ENCODE data around the gene QPCTL.

QPCTL gene

DNA sequence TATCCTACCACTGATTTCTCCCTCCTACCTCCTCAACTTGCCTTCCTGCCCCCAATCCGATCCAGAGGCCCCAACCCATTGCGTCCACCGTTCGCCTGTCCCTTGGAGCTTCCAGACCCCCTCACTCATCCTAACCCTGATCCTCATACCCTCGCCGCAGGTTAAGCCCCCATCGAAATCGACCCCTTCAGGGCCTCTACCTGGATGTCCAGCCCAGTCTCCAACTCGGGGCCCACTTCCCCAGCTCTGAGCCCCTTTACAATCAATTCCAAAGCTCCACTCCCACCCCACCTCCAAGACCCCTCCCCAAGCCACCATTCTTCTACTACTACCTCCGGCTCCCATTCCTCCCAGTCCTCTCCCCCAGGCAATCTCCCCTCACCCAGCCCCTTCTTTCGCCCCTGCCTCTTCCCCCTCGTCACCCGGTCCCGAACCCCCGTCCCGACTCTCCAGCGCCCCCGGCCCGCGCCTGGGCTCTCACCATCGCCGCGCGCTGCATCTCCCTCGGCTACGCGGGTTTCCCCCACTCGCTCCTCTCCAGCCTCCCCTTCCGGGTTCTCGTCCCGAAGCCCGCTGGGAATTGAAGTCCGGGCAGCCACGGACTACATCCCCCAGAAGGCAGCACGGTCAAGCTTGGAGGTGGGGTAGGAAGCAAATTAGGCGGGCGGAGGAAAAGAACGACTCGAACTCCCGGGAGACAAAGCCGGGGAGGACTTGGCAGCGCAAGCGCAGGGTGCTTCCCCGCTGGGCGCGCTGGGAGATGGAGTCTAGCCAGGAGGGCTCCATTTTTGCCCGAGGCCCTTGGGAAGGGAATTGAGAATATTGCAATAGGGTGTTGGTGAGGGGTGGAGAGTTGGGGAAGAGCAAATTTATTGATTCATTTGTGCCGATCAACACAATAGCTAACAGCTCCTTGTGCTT, 38.2 kb downstream of the QPCTL start, which contains the start of gene FBXO46:
FBXO46 (minus strand) TSS at position 529 of the 921 bp plus-strand sequence. CDS start 17,401 bp downstream, outside the sequence.
- peak; percentile 56; the same call in 1 of the 2 replicates for TF ChIP-seq TAF1 (IDR thresholded peaks at IDR 0.05; ENCODE audit: borderline replicate concordance, insufficient read depth, low read length)
- TF ChIP-seq SIN3A (IDR thresholded peaks at IDR 0.05; ENCODE audit: borderline replicate concordance, insufficient read depth, low read length), result 0 out of 2 replicates have a peak, but pooled peaks have one; percentile 75
- TF ChIP-seq, protein P1, sequence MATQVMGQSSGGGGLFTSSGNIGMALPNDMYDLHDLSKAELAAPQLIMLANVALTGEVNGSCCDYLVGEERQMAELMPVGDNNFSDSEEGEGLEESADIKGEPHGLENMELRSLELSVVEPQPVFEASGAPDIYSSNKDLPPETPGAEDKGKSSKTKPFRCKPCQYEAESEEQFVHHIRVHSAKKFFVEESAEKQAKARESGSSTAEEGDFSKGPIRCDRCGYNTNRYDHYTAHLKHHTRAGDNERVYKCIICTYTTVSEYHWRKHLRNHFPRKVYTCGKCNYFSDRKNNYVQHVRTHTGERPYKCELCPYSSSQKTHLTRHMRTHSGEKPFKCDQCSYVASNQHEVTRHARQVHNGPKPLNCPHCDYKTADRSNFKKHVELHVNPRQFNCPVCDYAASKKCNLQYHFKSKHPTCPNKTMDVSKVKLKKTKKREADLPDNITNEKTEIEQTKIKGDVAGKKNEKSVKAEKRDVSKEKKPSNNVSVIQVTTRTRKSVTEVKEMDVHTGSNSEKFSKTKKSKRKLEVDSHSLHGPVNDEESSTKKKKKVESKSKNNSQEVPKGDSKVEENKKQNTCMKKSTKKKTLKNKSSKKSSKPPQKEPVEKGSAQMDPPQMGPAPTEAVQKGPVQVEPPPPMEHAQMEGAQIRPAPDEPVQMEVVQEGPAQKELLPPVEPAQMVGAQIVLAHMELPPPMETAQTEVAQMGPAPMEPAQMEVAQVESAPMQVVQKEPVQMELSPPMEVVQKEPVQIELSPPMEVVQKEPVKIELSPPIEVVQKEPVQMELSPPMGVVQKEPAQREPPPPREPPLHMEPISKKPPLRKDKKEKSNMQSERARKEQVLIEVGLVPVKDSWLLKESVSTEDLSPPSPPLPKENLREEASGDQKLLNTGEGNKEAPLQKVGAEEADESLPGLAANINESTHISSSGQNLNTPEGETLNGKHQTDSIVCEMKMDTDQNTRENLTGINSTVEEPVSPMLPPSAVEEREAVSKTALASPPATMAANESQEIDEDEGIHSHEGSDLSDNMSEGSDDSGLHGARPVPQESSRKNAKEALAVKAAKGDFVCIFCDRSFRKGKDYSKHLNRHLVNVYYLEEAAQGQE (IDR thresholded peaks at IDR 0.05; ENCODE audit: insufficient read depth in 1 of 2, low read depth in 2 of 2, low read length in 2 of 2), result no peak
- TF ChIP-seq FOXP2 (optimal IDR thresholded peaks at IDR 0.05; ENCODE audit: borderline replicate concordance, extremely low read depth, extremely low read length, insufficient read depth), result peak; percentile 58
- peak; percentile 85 for TF ChIP-seq POLR2AphosphoS5 (IDR thresholded peaks at IDR 0.05; ENCODE audit: low read depth, low read length)

DNA sequence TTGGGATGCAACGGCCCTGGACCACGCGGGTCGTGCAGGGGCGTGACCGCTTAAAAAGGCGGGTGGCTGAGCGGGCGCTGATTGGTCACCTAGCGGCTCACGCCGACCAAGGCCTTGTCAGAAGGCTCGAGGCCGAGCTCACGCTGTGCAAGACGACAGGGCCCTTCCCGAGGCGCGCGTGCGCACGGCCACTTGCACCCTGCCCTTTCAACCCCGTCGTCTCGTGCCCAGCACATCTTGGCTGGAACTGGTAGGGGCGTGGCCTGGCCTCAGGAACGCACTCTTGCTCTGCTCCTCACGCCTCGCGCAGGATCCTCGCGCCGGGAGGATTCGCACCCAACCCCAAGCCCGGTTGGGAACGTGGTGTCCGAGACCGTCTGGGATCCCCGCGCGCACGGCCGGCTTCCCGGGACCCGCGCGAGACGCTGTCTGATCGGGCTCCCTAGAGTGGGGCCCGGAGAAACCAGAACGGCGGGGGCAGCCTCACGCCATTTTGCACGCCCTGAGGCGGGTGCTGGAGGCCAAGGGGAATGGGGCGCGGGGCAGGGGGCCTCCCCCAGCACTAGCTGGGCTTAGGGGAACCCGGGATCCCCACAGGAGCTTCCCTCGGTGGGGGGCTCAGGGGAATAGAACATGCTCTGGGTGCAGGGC, 40.8 kb downstream of the QPCTL start, which contains the start of gene MEIOSIN:
MEIOSIN (plus strand) TSS at position 280 of the 651 bp plus-strand sequence. CDS start 1,938 bp downstream, outside the sequence.
- no peak for TF ChIP-seq SIN3A (IDR thresholded peaks at IDR 0.05; ENCODE audit: borderline replicate concordance, insufficient read depth, low read length)
- no peak for TF ChIP-seq POLR2AphosphoS5 (IDR thresholded peaks at IDR 0.05; ENCODE audit: low read depth, low read length)
- TF ChIP-seq, protein P1 (IDR thresholded peaks at IDR 0.05; ENCODE audit: insufficient read depth in 1 of 2, low read depth in 2 of 2, low read length in 2 of 2), result no peak
- no peak for TF ChIP-seq TAF1 (IDR thresholded peaks at IDR 0.05; ENCODE audit: borderline replicate concordance, insufficient read depth, low read length)
- TF ChIP-seq FOXP2 (optimal IDR thresholded peaks at IDR 0.05; ENCODE audit: borderline replicate concordance, extremely low read depth, extremely low read length, insufficient read depth), result no peak

DNA sequence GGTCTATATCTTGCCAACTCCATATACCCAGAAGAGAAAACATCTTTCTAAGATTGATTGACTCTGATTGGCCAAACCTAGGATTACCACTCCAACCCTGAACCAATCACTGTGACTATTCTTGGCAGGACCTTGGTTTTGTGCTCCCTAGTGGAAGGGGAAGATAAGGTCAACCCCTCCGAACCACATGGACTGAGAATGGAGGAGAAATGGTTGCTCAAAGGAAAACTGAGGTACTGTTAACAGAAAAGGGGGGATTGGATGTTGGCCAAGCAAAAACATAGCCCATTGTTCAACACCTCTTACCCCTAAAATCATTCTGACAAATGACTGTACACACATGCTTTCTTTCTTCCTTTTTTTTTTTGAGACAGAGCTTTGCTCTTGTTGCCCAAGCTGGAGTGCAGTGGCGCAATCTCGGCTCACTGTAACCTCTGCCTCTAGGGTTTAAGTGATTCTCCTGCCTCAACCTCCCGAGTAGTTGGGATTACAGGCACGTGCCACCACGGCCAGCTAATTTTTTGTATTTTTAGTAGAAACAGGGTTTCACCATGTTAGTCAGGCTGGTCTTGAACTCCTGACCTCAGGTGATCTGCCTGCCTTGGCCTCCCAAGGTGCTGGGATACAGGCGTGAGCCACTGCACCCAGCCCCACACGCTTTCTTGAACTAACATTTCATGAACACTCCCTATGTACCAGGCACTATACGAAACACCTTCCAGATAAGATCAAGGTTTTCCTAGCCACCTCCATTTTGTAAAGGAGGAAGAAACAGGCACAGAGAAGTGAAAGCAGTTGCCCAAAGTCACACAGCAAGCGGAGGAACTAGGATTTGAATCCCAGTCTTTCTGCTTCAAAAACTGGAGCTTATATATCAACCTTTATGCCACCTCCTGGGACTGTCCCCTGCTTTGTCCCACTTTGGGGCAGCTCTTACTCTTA, 47.3 kb downstream of the QPCTL start:
- TF ChIP-seq SIN3A (IDR thresholded peaks at IDR 0.05; ENCODE audit: borderline replicate concordance, insufficient read depth, low read length) (no peak), POLR2AphosphoS5 (IDR thresholded peaks at IDR 0.05; ENCODE audit: low read depth, low read length) (no peak), TAF1 (IDR thresholded peaks at IDR 0.05; ENCODE audit: borderline replicate concordance, insufficient read depth, low read length) (no peak), FOXP2 (optimal IDR thresholded peaks at IDR 0.05; ENCODE audit: borderline replicate concordance, extremely low read depth, extremely low read length, insufficient read depth) (no peak)
- TF ChIP-seq, protein P1 (IDR thresholded peaks at IDR 0.05; ENCODE audit: insufficient read depth in 1 of 2, low read depth in 2 of 2, low read length in 2 of 2), result no peak

DNA sequence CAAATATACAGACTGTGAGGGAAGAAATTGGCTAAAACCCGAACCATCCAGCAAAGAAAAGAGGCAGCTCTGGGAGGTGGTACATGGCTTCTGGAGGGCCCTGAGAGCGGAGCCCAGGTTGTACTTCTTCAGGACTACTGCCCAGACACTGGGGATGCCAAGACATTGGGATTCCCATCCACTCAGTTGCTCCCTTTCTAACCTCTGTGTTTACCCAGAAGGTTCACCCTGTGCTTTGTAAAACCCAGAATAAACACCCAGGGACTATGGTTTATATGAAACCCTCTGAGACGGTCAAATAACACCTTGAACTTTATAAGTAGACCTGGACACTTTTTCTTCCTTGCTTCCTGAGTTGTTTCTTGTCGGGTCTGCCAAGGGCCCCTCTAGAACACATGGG, 50.5 kb downstream of the QPCTL start:
- TF ChIP-seq POLR2AphosphoS5 (IDR thresholded peaks at IDR 0.05; ENCODE audit: low read depth, low read length) (no peak), TAF1 (IDR thresholded peaks at IDR 0.05; ENCODE audit: borderline replicate concordance, insufficient read depth, low read length) (no peak), FOXP2 (optimal IDR thresholded peaks at IDR 0.05; ENCODE audit: borderline replicate concordance, extremely low read depth, extremely low read length, insufficient read depth) (no peak), SIN3A (IDR thresholded peaks at IDR 0.05; ENCODE audit: borderline replicate concordance, insufficient read depth, low read length) (no peak)
- TF ChIP-seq, protein P1 (IDR thresholded peaks at IDR 0.05; ENCODE audit: insufficient read depth in 1 of 2, low read depth in 2 of 2, low read length in 2 of 2), result no peak

Data from PFSK-1 (cell line).